GM18861 (cell line): ENCODE results near the gene RDH5.

Source experiments
- ATAC-seq: cut with Tn5 transposase; IDR thresholded peaks from one replicate; pipeline ENCODE4 v1.9.1; 2021; ENCODE audit not compliant: unreplicated experiment

RDH5 gene

DNA sequence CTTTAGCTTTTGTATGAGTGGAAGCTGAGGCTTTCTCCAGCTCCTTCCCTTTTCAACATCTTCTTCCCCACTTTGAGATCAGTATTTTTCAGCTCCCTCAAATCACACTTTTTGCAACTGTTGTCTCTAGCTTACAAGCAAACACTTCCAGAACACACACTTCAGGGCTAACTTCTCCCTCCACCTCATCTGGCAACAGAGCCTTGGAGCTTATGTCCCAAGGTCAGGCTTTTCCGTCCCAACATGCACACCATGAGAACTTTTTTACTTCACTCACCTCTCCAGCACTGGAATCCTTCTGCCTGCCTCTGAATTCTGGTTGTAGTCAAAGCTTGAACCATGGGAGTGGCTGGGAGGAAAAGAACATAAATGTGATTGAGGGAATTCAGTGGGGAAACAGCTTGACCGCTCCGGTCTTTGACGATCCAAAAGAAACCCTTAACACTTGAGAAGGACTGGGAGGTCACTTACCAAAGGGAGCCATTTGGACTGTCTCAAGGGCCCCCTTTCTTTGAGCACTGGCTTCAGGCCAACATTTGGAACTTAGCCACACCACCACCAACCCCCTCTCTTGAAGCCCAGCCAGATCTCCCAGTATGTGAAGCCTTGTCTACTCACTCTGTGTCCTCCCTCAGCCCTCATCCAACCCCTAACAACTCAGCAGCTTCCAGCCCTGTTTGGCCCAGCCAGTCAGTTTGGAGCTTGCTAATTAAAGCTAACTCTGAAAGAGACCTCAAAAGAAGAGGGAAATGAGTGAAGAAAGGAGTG, 8.2 kb upstream of the RDH5 start:
- ATAC-seq: no peak

GRCh38 chr12:55712700-55713415, 7.3 kb upstream of the RDH5 start:
- ATAC-seq: no peak

DNA sequence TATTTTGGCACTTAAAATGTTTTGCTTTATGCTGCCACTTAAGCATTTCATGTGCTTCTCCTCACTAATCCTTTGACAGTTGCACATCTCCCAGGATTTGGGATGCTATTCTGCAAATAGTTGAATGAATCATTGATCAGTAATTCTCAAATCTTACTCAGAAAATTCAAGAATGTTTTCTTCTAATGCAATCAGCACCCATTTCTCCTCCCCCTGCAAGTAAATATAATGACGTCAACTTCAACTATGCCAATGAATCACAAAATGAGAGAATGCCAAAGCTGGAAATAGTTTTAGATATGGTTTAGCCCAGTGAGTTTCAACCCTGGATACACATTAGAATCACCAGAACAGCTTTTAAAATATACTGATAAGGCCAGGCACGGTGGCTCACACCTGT, 6.5 kb upstream of the RDH5 start:
- ATAC-seq: no peak

- no peak for ATAC-seq
Measured at GRCh38 chr12:55715169-55715764, 4.9 kb upstream of the RDH5 start.

DNA sequence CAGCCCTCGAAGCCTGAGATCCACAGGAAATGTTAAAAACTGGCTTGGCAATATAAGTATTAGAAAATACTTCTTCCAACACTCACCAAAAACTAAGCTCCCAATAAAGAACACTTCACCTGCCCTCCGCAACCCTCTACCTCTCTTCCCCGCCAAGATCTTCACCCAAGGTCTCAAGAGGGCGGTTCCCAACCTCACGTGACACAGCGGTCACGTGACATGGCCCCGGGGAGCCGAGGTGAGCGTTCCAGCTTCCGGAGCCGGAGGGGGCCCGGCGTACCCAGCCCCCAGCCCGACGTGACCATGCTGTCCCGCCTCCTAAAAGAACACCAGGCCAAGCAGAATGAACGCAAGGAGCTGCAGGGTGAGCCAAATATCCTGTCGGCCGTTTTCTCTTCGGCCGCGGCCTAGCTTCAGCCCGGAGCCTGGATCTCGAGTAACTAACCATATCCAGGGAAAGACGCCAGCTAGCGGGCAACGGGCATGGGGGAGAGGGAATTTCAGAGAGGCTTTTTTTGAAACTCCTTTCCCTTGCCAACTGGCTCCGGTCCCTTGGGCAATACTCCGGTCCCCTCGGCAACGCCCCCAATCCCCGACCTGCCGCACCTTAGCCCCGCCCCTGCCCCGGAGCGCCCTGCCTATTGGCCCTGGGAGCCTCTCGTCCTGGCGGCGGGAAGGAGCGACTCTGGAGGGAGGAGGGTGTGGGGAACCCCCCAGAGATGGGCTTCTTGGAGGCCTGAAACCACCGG, 4.2 kb upstream of the RDH5 start, which contains the start of gene BLOC1S1:
Gene BLOC1S1 (plus strand): TSS at position 214 of the 749 bp plus-strand sequence. CDS start 6 bp downstream, at position 220.
- ATAC-seq: peak; percentile 62

- no peak for ATAC-seq
Measured at GRCh38 chr12:55716582-55716957, 3.6 kb upstream of the RDH5 start.

DNA sequence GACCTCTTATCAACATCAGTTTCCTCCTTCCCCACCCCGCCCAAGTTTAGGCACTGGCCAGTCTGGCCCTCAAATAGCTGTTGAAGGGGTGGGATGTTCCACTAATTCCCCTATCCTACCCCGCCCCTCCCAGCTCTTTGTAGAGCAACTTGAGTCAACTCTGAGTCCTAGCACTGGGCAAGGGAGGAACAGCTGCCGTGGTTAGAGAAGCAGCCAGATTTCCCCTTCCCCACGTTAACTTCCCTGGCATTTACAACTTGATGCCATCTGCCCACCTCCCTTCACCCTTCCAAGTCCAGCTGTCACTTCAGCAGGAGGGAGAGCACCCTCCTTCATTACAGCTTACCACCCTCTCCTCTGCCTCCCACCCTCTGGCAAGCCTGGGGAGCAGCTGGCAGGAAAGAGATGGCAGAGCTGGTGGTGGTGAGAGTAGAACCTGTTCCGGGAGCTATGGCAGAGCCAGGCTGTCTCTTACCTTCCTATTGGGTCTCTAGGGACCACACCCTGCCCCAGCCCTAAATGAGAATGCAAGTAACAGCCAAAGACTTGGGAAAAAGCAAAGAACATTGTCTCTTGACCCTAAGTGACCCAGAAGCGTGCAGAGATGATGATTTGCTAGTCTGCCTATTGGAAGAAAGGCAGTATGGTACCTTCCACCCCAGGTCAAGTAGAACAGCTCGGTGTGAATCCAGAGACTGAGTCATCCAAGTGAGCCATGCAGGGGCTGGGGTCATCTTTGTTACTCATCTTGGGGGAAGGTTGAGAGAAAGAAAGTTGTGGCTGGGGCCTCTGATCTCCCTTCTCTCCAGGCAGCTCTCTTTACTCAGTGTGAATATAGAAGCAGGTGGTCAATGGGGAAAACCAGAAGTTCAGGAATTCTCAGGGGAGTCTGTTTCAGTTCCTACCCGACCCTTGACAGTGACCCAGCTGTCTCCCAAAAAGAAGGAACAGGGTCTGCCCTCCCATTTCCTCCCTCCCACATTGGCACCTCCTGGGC, 2.9 kb upstream of the RDH5 start:
- no peak for ATAC-seq

- no peak for ATAC-seq
Measured at GRCh38 chr12:55718015-55718414, 2.2 kb upstream of the RDH5 start.

DNA sequence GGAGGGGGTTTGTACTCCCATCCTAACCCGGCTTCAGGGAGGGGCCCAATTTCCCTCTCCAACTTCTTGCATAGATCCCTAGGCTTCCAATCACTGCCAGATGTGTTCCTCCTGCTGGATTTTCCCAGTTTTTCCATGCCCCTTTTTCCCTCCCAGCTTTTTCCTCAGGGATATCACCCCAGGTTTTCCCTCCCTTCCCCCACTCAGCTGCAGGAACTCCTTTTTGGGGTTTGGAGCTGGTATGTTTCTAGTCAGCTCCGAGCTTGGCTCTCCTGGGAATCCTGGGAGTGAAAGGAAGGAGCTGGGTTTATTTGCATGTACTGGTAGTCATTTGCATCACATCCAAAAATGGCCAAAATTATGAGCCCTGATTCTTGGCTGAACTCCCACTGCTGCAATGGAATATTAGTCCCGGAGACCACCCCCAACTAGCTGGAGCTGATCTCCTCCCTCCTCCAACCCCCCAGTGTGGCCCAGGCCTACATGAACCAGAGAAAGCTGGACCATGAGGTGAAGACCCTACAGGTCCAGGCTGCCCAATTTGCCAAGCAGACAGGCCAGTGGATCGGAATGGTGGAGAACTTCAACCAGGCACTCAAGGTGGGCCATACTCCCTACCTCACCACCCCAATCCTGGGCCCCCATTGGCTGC, 1.4 kb upstream of the RDH5 start:
- ATAC-seq: no peak

DNA sequence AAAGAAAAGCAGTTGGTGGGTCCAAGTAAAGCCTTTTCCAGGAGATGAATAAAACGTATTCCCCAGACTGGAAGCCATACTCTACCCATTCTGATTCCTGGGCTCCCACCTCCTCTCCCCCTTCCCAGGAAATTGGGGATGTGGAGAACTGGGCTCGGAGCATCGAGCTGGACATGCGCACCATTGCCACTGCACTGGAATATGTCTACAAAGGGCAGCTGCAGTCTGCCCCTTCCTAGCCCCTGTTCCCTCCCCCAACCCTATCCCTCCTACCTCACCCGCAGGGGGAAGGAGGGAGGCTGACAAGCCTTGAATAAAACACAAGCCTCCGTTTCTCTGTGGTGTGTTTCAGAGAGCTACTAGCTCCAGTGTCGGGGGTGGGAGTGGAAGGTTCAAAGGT, 822 bp upstream of the RDH5 start:
- no peak for ATAC-seq

DNA sequence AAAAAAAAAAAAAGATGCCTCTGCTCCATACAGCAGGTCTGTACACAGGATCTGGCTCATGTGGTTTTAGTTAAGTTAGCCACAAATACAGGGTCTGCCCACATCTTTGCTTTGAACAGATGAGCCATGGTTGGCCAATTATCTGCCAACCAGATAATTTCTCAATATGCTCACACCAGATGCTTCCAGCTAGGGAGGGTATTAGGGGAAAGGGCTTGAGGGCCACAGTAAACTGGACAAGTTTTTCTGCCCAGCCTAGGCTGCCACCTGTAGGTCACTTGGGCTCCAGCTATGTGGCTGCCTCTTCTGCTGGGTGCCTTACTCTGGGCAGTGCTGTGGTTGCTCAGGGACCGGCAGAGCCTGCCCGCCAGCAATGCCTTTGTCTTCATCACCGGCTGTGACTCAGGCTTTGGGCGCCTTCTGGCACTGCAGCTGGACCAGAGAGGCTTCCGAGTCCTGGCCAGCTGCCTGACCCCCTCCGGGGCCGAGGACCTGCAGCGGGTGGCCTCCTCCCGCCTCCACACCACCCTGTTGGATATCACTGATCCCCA, 776 bp downstream of the RDH5 start:
- no peak for ATAC-seq

GRCh38 chr12:55721601-55722213, 1.5 kb downstream of the RDH5 start:
- no peak for ATAC-seq

GRCh38 chr12:55722948-55723347, 2.8 kb downstream of the RDH5 start:
- ATAC-seq: no peak

- no peak for ATAC-seq
Measured at GRCh38 chr12:55723516-55724225, 3.5 kb downstream of the RDH5 start.

GRCh38 chr12:55724226-55724939, 4.2 kb downstream of the RDH5 start:
- ATAC-seq: no peak

- no peak for ATAC-seq
Measured at GRCh38 chr12:55724940-55725309, 4.7 kb downstream of the RDH5 start.

- ATAC-seq: no peak
Measured at GRCh38 chr12:55725556-55725955, 5.4 kb downstream of the RDH5 start.

DNA sequence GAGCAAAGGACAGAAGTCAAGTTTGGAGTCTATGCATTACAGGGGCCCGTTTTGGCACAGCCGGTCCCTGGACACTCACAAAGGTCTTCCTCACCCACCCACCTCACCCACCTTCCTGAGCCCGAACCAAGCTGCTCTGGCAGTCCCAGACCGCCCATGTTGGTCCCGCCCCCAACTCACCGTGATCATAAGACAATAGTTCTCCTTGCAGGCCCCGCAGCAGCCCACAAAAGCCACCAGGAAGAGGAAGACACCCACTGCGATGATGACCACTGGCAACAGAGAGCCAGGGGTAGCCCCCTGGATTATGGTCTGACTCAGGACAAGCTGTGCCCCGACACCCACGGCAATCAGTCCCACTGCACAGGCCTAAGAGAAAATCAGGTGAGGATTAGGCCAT, 6.8 kb downstream of the RDH5 start:
- ATAC-seq: no peak
